ENCODE data around the gene IGSF9B.

GRCh38 chr11:133985981-133986944, 29.5 kb upstream of the IGSF9B start:
- no peak for TF ChIP-seq CTCF (IDR thresholded peaks at IDR 0.05; ENCODE audit: low read depth, low read length)
- TF ChIP-seq EZH2phosphoT487 (IDR thresholded peaks at IDR 0.05; ENCODE audit: low read depth): no peak

Measured in OCI-LY3 (cell line).